Epidermal melanocyte (primary cell): ENCODE data around the gene BAG5.
"Not testable (repeated sequence)": the region's sequence is repeated elsewhere in the genome, so short reads cannot be mapped to it uniquely, and the experiment has no call there.

Experiments
- DNase-seq: peaks from one replicate; pipeline ENCODE4 v3.0.0; 2011; ENCODE audit warnings: low spot score; ENCODE audit not compliant: insufficient read length

The BAG5 gene

DNA sequence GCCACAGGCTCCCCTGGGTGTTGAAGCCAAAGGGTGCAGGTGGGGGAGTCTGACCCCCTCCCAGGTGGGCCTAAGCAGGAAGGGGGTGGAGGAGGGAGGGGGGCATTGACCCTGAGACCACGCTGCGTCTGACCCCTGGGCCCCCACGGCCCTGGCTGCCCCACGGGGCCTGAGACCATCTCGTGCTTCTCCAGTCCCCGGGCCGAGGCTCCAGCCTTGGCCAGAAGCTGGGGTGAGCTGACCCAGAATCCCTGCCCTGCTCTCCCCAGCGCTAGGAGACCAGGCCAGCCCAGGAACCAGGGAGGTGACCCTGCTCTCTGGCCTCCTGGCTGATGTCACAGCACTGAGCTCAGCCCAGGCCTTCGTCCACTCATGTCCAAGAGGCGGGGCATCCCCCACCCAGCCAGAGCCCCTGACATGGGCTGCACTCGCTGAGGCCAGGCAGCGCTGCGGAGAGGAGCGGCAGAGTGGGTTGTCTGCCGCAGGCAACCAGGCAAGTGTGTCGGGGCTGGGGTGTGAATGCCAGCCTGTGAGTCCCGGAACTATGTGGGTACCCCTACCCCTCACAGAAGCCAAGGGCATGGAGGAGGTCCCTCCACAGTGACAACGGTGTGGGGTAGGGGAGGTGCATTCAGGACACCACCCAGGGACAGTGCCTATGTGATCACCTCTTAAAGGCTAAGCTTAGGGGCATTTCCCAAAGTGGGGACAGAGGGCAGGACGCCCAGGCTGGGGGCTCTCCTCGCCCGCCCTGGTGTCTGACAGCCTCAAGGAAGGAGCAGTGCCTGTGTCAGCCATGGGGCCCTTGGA, 27.2 kb downstream of the BAG5 start:
- no peak for DNase-seq

DNA sequence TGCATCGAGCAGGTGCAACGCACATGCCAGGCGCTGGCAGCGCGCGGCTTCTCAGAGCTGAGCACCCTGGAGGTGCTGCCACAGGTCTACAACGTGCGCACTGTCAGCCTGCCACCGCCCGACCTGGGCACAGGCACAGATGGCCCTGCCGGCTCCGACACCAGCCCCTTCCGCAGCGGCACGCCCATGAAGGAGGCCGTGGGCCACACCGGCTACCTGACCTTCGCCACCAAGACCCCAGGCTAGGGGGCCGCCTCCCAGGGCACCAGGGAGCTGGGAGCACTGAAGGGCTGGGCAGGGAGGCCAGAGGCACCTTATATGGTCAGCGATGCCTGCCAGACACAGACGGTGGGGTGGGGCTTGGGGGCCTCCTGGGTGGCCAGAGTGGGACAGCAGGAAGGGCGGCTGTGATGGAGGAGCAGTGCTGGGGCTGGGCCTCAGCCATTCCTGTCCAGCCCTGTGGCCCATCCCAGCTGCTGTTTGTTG, 27.8 kb downstream of the BAG5 start:
- no peak for DNase-seq

DNA sequence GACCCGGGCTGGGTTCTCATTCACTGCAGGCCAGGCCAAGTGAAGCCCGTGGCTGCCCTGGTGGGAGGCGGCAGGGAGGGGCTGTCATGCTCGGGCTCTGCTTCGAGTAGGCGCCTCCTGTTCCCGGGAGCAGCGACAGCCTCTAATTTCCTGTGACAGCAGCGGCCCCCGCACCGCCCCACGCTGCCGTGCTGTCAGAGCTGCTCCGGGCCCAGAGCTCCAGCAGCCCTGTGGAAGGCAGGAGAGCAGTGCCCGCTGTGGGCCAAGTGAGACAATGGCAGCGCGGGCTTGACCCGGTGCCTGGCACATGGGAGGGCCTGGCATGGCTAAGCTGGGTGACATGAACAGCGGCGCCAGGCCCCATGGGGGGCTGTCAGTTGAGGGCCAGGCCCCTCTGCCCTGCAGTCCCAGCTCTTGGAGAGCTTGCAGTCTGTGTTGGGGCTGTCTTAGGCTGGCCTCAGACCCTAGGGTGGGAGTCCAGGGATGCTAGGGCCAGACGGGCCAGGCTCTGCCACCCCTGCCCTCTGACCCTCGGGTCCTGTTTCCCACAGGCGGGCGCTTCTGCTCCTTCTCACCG, 28.4 kb downstream of the BAG5 start:
- no peak for DNase-seq

DNA sequence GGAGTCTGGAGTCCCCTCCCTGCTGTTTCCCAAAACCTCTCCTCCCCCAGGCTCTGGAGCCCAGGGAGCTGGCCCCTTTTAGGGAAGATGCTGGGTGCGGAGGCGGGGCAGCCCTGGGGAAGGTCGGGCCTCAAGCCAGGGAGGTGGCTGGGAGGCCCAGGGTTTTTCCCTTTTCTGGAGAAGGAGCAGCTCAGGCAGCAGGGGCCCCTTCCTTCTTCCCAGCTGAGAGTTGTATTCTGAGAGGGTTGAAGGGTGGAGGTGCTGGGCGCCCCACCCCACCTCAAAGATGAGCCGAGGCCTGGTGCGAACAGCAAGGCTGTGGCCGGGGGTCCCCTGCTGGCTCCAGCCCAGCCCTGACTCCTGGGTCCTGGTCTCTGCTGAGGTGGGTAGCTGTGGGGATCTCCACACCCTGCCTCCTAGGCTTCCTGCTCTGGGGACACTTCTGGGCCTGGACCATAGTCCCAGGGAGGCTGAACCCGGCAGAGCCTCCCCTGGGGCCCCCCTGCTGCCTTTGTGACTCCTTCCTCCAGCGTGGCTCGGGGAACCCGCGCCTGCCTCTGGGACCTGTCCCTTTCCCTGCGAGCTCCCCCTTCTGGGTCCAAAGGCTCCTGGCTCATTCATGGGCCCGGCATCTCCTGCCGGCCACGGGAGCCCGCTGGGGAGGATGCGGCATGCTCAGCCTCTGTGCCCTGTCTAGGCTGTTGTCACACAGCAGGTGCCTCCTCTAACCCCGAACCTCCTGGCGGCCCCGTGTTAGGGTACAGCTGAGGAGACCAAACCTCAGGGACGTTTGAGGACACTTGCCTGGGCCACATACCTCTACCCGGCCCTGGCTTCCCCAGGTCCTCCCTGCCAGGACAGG, 29.1 kb downstream of the BAG5 start:
- no peak for DNase-seq

DNA sequence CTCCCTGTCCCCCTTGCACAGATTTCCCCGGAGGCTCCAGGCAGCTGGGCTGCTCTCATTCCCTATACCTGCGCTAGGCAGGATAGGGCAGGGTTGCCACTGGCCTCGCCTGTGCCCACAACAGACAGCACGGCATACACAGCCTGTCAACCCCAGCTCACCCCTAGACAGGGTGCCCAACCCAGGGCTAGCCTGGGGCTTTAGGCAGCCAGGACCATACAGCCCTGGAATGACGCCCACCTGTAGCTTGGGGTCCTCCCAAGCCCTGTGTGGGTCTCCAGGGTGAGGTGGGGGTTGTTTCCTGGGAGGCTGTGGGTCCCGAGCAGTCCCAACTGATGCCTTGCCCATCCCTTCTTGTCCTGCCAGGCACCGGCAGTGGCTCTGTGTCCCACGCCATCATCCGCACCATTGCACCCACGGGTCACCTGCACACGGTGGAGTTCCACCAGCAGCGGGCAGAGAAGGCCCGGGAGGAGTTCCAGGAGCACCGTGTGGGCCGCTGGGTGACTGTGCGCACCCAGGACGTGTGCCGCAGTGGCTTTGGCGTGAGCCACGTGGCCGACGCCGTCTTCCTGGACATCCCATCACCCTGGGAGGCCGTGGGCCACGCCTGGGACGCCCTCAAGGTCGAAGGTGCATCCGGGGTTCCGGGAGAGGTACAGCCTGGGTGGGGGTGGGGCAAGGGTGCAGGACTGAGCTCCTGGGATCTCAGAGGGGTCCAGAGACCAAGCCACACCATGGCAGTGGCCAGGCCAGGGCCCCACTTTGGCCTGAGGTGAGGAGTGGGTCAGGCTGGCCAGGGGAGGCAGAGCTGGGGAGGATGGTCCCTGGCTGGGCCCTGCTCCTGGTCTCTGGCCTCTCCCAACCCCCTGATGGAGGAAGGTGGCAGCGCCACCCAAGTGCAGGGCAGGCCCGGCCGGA, 30.0 kb downstream of the BAG5 start:
- no peak for DNase-seq

DNA sequence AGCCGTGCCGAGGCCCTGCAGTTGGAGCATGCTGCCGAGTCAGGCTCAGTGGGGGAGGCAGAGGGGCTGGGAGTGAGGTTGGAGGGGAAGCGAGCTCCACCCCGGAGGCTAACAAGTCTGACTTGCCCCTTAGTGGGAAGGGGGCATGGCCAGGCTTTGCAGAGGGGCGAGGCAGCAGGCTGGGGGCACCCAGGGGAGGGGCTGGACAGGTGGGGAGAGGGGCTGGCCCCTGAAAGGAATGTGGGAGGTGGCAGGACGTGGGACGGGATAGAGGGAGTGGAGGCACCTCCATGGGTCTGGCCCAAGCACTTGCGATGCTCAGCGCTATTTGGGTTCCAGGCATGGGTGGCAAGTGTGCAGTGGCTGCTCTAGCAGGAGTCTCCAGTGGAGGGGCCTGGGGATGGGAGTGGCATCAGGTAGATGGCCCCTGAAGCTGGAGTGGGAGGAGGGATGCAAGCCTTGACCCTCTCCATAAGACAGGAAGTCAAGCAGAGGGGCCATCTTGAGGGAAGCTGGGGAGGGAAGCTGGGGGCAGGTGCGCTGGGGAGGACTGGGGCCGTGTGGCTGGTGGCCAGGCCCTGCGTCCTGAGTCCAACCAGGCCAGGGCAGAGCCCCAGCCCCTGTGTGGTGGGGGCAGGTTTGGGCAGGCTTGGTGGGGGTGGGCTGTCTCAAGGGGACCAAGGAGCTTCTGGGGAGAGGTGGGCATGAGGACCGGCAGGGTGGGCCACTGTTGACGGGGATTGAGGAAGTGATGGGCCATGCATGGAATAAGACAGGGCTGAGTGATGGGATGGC, 30.8 kb downstream of the BAG5 start:
- DNase-seq = no peak

DNA sequence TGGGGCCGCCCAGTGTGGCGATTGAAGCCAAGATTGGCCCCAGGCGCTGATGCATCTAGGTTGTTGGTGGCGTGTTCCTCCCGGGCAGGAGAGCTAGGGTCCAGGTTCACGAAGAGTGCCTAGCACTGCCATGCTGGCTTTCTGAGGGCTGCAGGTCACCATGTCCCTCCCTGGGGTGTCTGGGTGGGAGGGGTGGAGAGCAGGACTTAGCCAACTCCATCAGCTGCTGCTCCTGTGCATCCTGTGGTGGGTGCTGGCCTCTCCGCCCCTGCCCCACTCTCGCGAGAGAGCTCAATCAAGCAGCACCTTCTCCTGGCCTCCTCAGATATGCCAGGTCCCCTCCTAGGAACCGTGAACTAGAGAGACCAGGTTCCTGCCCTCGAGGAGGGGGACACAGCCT, 31.6 kb downstream of the BAG5 start:
- DNase-seq = no peak

DNA sequence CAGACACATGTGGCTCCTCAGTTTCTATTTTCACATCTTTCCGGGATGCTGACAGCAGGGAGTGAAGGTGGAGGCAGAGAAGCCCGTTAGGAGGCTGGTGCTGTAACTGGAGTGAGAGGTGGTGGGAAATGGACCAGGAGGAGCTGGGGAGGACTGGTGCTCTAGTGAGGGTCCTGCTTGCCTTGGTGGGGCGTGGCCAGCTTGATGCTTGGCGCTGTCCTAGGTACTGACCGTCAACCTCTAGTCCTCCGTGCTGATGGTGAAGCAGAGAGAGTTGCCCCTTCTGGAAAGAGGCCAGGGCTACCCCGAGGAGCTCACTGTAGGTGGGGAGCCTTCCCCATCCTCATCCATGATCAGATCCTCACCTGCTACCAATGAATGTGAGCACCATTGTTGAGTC, 32.1 kb downstream of the BAG5 start:
- no peak for DNase-seq

DNA sequence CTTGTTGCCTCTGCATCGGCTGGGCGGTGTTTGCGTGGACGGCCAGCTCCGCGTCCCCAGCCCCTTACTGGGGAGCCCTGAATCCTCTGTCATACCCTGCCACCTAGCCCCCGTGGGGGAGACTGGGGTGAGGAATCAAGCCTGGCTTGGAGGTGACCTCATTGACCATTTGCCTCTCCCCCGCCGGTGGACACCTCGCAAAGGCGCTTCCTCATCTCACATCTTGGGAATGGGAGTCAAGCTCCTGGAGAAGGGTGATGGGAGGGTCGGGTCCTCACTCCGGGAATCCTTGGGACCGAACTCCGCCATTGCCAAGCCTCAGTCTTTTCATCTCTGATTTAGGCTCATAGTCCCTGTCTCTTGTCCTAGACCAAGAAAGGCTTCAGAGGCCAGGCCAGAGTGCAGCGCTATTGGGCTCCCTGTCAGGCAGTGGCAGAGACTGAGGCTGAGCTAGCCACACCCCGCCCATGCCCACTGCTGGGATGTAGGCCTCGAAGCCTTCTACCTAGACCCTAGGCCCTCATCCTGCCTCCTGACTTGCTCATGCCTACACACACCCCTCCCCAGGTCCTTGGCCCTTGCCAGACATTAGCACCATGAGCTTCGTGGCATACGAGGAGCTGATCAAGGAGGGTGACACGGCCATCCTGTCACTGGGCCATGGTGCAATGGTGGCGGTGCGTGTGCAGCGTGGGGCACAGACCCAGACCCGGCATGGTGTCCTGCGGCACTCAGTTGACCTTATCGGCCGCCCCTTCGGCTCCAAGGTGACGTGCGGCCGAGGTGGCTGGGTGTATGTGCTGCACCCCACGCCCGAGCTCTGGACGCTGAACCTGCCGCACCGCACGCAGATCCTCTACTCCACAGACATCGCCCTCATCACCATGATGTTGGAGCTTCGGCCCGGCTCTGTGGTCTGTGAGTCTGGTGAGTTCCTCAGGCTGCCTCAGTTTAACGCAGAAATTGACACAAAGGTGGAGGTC, 32.8 kb downstream of the BAG5 start:
- no peak for DNase-seq

DNA sequence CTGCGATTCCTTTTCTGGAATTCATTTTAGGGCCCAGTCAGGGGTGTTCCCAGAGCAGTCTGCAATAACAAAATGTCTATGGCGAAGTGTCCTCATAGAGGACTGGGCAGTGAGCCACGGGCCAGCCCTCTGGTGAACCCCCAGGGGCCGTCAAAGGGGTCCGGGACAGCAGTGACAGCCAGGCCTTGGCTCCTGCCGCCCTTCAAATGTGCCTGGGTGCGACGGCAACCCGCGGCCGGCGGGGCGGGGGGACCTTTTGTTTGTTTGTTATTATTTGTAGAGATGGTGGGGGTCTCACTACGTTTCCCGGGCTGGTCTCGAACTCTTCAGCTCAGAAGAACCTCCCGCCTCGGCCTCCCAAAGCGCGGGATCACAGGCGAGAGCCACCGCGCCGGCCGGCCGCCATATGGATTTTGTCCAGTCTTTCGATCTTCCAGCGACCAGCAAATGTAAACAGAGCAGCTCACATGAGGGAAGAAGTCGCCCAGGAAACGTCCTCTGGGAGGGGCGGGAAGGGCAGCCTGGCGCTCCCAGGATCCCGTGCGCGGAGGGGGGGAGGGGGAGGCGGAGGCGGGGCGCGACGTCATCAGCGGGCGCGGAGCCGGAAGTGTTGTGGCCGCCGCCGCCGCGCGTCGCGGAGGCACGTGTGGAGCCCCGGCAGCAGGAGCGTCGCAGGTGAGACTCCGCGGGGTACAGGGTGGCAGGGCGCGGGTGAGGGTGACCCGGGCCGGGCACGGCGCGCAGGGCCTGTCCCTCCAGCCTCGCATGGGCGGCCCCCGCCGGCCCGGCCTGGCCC, 33.7 kb downstream of the BAG5 start, which contains the start of gene TRMT61A:
TRMT61A (plus strand) TSS at position 610 of the 796 bp plus-strand sequence. CDS start 783 bp downstream, outside the sequence.
- peak; percentile 100 for DNase-seq

DNA sequence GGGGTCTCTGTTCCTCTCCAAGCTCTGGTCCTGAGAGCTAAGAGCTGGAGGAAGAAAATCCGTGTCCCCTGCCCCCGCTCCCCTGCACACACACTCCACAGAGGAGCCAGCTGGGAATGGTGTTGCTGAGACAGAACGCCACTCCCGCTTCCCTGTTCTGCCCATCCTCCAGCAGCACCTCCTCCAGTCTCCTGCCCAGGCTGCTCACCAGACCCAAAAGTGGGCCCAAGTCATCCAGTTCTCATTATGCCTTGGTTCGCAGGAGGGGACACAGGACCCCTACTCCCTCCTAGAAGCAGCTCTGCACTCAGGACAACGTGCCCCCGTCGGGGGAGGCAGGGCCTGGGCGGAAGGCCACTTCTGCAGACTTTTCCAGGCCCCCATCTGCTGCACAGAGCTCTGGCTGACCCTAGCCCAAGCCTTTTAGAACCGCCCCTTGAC, 34.3 kb downstream of the BAG5 start:
- peak; percentile 52 for DNase-seq

DNA sequence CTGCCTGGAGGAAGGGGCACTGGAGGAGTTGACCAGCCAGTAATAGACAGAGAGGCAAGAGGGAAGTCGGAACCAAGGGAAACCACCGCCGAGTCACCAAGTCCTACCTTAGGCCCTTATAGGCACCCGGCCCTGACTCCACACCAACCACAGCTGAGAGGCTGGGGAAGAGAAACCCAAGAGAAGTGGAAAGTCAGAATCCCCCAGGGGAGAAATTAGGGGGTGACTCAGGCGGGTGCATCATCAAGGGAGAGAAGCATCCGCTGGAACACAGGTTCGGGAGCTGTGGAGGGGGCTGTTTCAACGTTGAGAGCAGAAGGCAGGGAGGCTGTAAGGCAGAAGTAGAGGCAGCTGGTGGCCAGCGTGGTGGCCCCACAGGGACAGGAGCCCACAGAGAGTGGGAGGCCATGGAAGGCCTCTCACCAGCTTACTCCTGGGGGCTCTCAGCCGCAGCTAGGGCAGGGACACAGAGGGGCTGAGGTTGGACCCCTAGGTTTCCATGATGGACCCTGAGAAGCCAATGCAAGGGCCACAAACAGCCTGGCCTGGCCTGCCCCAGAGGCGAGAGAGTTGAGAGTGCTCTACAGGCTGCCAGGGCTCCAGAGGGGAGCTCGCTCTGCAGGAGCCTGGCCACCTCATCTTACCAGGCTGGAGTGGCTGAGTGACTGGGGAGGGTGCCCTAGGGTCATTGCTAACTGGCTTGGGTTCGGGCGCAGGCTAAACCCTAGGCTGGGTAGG, 34.9 kb downstream of the BAG5 start:
- DNase-seq = no peak

DNA sequence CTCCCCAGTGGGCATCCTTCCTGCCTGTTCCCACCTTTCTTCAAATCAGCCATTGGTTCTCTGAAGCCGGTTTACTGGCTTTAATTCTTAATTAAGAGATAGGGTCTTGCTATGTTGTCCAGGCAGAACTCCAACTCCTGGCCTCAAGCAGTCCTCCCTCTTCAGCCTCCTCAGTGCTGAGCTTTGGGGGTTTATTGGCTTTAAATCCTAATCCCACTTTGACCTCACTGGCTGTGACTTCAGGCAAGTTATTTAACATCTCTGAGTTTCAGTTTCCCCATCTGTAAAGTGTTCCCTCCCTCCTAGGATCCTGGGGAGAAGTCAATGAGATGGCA, 35.6 kb downstream of the BAG5 start:
- no peak for DNase-seq

DNA sequence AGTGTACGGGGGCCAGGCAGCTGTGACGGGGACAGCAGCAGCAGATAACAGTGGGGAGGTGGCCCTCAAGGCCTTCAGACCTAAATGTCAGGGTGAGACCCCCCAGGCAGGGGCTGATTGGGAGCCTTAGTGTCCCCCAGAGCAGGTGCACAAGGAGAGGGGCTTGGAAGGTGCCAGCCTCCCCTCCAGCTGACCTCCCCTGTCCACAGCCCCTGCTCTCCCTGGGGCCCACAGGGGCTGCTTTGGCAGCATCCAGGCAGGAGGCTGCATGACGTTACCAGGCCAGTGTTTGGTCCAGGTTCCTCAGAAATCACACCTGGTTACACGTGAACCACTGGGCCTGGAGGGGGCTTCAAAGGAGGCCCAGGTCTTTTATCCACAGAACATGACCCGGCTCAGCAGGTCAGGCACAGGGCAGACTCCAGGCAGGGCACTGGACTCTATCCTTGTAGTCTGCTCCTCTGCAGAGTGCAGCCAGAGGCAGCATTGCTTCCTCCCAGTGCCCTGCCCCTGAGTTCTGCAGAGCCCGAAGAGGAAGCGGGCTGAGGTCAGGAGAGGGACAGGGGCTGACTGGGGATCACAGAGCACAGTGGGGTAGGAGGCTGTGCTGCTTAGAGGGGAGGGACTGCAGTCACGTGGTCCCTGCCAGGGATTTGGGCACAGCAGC, 36.1 kb downstream of the BAG5 start:
- no peak for DNase-seq

DNA sequence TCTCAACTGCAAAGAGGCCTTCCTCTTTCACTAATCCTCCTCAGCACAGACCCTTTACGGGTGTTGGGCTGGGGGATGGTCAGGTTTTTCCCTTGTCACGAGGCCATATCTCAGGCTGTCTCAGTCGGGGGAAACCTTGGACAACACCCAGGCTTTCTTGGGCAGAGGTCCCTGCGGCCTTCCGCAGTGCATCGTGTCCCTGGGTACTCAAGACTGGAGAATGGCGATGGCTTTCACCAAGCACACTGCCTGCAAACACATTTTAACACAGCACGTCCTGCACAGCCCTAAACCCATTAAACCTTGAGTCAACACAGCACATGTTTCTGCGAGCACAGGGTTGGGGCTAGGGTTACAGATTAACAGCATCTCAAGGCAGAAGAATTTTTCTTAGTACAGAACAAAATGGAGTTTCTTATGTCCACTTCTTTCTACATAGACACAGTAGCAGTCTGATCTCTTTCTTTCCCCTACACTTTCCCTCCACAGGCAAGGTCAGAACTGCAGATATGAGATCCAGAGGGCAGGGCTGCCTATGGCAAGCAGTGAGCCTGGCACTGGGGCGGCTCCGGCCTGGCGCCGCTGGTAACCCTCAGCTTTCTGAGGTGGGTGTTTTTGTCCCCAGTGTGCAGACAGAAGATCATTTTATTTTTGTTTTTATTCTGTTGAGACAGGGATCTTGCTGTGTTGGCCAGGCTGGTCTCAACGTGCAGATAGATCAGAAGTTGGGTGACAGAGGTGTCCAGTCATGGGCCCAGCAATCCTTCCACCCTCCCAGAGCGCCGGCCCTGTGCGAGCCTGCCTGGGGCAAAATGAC, 36.8 kb downstream of the BAG5 start:
- DNase-seq = not testable (repeated sequence)
